Mammary epithelial cell (primary cell): Measurements from ENCODE around the gene DRICH1.
"Not testable (repeated sequence)": the region's sequence is repeated elsewhere in the genome, so short reads cannot be mapped to it uniquely, and the experiment has no call there.

Source experiments
- EZH2 ChIP-seq: IDR thresholded peaks from 2 replicates; pipeline ENCODE4 v1.6.1; 2012; ENCODE audit warnings: low read length, inconsistent platforms, borderline replicate concordance
- TF ChIP-seq, protein P1 (sequence below), 2 donors: IDR thresholded peaks in 1 of 2; conservative IDR thresholded peaks in 1 of 2; 2 replicates each; pipeline ENCODE4 v1.5.1; 2011 to 2012; ENCODE audit warnings: inconsistent platforms in 2 of 2, low read length in 2 of 2, mild to moderate bottlenecking in 2 of 2, control low read depth in 1 of 2, low read depth in 1 of 2; ENCODE audit not compliant: insufficient read depth in 1 of 2; ENCODE audit errors: extremely low read depth in 1 of 2

GRCh38 chr22:23674886-23675501 lies 42.9 kb upstream of the DRICH1 start:
- TF ChIP-seq, protein P1, sequence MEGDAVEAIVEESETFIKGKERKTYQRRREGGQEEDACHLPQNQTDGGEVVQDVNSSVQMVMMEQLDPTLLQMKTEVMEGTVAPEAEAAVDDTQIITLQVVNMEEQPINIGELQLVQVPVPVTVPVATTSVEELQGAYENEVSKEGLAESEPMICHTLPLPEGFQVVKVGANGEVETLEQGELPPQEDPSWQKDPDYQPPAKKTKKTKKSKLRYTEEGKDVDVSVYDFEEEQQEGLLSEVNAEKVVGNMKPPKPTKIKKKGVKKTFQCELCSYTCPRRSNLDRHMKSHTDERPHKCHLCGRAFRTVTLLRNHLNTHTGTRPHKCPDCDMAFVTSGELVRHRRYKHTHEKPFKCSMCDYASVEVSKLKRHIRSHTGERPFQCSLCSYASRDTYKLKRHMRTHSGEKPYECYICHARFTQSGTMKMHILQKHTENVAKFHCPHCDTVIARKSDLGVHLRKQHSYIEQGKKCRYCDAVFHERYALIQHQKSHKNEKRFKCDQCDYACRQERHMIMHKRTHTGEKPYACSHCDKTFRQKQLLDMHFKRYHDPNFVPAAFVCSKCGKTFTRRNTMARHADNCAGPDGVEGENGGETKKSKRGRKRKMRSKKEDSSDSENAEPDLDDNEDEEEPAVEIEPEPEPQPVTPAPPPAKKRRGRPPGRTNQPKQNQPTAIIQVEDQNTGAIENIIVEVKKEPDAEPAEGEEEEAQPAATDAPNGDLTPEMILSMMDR (conservative IDR thresholded peaks at IDR 0.05 in 1 of 2, IDR thresholded peaks at IDR 0.05 in 1 of 2; ENCODE audit: extremely low read depth in 1 of 2, insufficient read depth in 1 of 2, low read depth in 1 of 2, low read length in 2 of 2) = not testable (repeated sequence)
- not testable (repeated sequence) for TF ChIP-seq EZH2
